NB4 (cell line): ENCODE results near the gene CELSR1.

Experiments used
- DNase-seq: peaks from one replicate; pipeline ENCODE4 v3.0.0; 2010; ENCODE audit warnings: low read depth
- H3K4me3 ChIP-seq: one replicate; pipeline ENCODE4 v1.5.1; 2011; ENCODE audit warnings: mild to moderate bottlenecking, low read depth, low read length, moderate library complexity
- CTCF ChIP-seq: IDR thresholded peaks from one replicate; pipeline ENCODE4 v1.5.1; 2012; ENCODE audit warnings: low read depth, low read length
- MAX ChIP-seq: IDR thresholded peaks from 2 replicates; pipeline ENCODE4 v1.6.1; 2011; ENCODE audit warnings: low read depth, low read length
- MYC ChIP-seq: IDR thresholded peaks from 2 replicates; pipeline ENCODE4 v1.6.1; 2011; ENCODE audit warnings: low read depth, low read length
- POLR2A ChIP-seq: IDR thresholded peaks from 2 replicates; pipeline ENCODE4 v1.6.1; 2011; ENCODE audit warnings: mild to moderate bottlenecking; ENCODE audit not compliant: insufficient read length; ENCODE audit errors: extremely low read depth

Gene CELSR1

GRCh38 chr22:46366801-46367706 lies 170.4 kb downstream of the CELSR1 start:
- H3K4me3 ChIP-seq = no peak overlapping the region
- TF ChIP-seq CTCF (no peak), POLR2A (no peak), MAX (no peak)
- no peak for DNase-seq

DNA sequence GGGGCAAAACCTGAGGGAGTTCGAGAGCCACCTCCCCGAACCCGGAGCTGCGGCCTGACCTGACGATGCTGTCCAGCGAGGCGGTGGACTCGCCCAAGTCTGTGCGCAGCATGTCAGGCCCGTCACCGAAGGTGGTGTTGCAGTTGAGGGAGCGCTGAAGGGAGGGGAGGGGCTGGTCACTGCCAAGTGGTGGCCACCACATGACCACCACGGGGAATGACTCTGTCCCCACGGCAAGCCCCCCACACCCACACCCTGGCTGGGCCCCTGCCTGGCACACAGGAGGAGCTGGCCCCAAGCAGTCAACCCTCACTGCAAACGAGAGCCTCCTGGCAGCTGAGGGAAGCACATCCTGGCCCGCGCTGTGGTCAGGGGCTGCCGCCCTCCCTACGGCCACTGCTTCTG lies 171.1 kb downstream of the CELSR1 start:
- TF ChIP-seq POLR2A (no peak), MYC (no peak), CTCF (no peak), MAX (no peak)
- no peak for DNase-seq
- no peak overlapping the region for H3K4me3 ChIP-seq

DNA sequence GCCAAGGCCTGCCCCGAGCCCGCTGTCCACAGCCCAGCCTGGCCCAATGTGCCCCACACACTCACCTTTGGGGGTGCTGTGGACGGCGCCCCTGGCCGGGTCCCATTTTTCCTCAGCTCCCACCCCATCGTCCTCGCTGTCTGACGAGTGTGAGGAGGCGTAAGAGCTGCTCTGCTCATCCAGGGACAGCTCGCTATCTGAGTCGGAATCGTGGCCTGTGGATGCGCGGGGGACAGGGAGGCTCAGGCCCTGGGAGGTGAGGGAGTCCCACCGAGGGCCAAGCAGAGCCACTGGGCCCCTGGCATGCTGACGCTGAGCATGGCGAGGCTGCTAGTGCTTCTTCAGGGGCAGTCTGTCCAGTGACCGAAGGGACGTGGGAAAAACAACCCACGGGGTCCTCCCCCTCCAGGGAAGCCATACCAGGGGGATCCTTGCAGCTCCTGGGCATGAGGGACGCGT lies 172.2 kb downstream of the CELSR1 start:
- H3K4me3 ChIP-seq = no peak overlapping the region
- DNase-seq = no peak
- TF ChIP-seq MAX = no peak
- TF ChIP-seq CTCF = no peak
- TF ChIP-seq MYC = no peak
- TF ChIP-seq POLR2A = no peak

DNA sequence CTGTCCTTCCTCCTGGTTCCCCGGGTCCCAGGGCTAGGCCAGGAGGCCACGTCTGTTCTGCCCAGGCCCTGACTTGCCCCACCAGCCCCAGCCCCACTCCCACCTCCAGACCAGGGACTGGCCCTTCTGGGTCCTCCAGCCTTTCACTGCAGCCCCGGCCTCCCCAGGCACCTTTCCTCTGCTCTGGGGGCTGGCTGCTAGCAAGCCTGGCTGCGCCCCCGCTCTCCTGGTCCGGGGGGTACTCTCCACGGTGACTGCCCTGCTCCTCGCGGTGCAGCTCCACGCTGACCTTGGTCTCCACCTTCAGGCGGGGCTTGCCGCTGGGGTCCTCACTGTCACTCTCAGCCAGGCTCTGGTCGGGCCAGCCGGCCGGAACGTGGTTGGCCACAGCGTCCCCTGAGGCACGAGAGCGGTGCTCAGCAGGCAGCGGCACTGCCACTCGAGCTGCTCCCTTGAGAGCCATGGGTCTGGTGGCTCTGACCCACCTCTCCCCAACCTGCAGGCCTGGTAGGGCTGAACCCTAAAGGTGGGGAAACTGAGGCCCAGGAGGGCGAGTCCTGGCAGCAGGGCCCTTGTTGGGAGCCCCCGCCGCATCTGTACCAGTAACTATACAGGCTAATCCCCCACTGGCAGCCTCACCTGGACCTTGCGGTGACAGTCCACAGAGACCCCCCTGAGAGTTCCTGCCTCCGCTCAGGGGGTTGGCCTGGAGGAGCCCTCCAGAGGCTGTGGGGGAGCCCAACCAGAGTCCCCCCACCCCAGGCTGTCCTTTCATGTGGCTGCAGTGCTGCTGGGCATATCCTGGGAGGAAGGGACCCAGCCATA lies 172.9 kb downstream of the CELSR1 start:
- no peak for DNase-seq
- H3K4me3 ChIP-seq = no peak overlapping the region
- no peak for TF ChIP-seq MYC
- TF ChIP-seq MAX = no peak
- TF ChIP-seq CTCF = no peak
- TF ChIP-seq POLR2A = no peak

- DNase-seq = no peak
- TF ChIP-seq CTCF (no peak), MAX (no peak), POLR2A (no peak), MYC (no peak)
Observed at GRCh38 chr22:46363611-46364321, 173.7 kb downstream of the CELSR1 start.

More at GRCh38 chr22:46363611-46364321, 173.7 kb downstream of the CELSR1 start:
- no peak overlapping the region for H3K4me3 ChIP-seq
